Colonic mucosa (tissue), 4 donors: ENCODE results near the gene L3MBTL1. TPM values are rescaled to one million over a fixed set of nuclear protein-coding genes. Genes with fewer than 3 reads are reported as not detected.

Experiments used
- DNase-seq: peaks from one replicate; pipeline ENCODE4 v3.0.0-alpha.2; 2020
- H3K27ac ChIP-seq: fragments of 200-600 bp; one replicate; pipeline ENCODE4 v1.8.0; 2021
- H3K27me3 ChIP-seq: fragments of 200-600 bp; one replicate; pipeline ENCODE4 v1.8.0; 2021
- H3K36me3 ChIP-seq: fragments of 200-600 bp; one replicate; pipeline ENCODE4 v1.8.0; 2021
- H3K4me1 ChIP-seq: fragments of 200-600 bp; one replicate; pipeline ENCODE4 v1.8.0; 2021; ENCODE audit warnings: mild to moderate bottlenecking
- H3K4me3 ChIP-seq: fragments of 200-600 bp; one replicate; pipeline ENCODE4 v1.8.0; 2021
- H3K9ac ChIP-seq, 2 donors: one replicate each; pipeline ENCODE4 v1.7.0; 2013; ENCODE audit warnings: control low read depth in 2 of 2, low read depth in 2 of 2, low read length in 2 of 2
- H3K9me3 ChIP-seq: fragments of 200-600 bp; one replicate; pipeline ENCODE4 v1.8.0; 2021
- intact Hi-C: fragments of 100-400 bp; cut with DNase I; formaldehyde crosslinking; loops from one replicate; pipeline ENCODE4 v1.14.1; 2022
- total RNA-seq, 2 donors: library from RNA; stranded (reverse); fragmentation: NEBNext Ultra II Directional in 1 of 2; extraction: Animal tissue kit (Norgen Biotek cat#: 25700) in 1 of 2; gene quantifications; one replicate each; pipeline ENCODE4 v1.2.1, GENCODE V29; 2021
- TF ChIP-seq, protein P1 (sequence below): fragments of 200-600 bp; IDR thresholded peaks from one replicate; pipeline ENCODE4 v1.8.0; 2022; ENCODE audit warnings: antibody characterized with exemption, mild to moderate bottlenecking
- donor health status: healthy.
- donor health status: DM: no; HTN: no; CAD: no.
- donor health status: DM: no; HTN: no; CAD: no.

The L3MBTL1 gene
- total RNA-seq, 2 donors from 2014 or later = 4.5 to 8.8 TPM

DNA sequence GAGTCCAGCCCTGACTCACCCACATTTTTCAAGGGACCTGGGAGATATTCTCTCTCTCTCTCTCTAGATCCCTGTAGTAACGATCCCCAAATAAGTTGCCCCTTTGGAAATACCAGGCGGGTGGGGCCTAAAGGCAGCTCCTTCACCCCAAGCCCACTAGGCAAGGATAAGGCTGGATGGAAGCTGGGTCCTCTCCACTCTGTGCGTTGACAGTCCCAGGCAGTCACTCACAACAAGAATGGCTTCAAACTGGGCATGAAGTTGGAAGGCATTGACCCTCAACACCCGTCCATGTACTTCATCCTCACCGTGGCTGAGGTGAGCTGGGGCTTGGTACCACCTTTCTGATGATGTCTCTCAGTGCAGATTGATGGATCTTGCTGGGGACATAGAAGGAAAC, 21.6 kb downstream of the L3MBTL1 start:
- H3K27me3 ChIP-seq = no peaks in the 10 kb centered on the region
- H3K9ac ChIP-seq = no peak overlapping the region
- H3K4me3 ChIP-seq = no peak overlapping the region
- no peaks in the 10 kb centered on the region for H3K4me1 ChIP-seq
- no peaks in the 10 kb centered on the region for H3K36me3 ChIP-seq
- TF ChIP-seq, protein P1, sequence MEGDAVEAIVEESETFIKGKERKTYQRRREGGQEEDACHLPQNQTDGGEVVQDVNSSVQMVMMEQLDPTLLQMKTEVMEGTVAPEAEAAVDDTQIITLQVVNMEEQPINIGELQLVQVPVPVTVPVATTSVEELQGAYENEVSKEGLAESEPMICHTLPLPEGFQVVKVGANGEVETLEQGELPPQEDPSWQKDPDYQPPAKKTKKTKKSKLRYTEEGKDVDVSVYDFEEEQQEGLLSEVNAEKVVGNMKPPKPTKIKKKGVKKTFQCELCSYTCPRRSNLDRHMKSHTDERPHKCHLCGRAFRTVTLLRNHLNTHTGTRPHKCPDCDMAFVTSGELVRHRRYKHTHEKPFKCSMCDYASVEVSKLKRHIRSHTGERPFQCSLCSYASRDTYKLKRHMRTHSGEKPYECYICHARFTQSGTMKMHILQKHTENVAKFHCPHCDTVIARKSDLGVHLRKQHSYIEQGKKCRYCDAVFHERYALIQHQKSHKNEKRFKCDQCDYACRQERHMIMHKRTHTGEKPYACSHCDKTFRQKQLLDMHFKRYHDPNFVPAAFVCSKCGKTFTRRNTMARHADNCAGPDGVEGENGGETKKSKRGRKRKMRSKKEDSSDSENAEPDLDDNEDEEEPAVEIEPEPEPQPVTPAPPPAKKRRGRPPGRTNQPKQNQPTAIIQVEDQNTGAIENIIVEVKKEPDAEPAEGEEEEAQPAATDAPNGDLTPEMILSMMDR = no peak
- intact Hi-C loops = no loop called here
- no peaks in the 10 kb centered on the region for H3K9me3 ChIP-seq
- no peak for DNase-seq
- no peak overlapping the region for H3K27ac ChIP-seq

DNA sequence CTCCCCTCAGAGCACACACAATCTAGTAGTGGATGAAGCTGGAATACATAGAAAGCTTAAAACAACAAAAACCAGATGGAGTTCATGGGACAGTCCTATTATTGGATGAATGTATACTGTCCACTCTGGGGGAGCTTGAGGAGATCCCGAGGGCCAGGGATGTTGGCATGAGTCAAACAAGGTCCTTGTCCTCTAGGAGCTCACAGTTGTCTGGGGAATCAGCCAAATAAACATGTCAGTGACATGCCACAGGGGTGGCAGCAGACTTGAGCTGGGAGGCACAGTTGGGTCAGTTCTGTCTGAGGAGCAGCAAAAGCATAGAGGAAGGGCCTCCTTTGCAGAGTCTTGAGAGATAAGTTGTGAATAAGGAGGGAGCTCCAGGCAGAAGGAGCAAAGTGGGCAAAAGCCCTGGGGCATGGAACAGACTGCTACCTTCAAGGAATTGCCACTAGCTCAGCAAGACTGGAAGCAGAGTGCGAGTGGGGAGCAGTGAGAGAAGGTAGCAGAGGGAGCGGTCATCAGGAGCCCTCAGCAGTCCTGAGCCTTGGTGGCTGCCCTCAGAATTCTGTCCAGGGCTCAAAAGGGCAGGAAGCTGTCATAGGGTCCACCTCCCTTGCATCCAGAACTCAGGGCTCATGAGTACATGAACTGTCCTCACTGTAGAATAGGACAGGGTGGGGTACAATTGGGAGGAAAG, 22.1 kb downstream of the L3MBTL1 start:
- DNase-seq = no peak
- Histone ChIP-seq H3K36me3 (no peaks in the 10 kb centered on the region), H3K9me3 (no peaks in the 10 kb centered on the region), H3K4me1 (no peaks in the 10 kb centered on the region), H3K9ac (no peak overlapping the region), H3K27me3 (no peaks in the 10 kb centered on the region), H3K4me3 (no peak overlapping the region), H3K27ac (no peak overlapping the region)
- TF ChIP-seq, protein P1 = no peak
- intact Hi-C loops = no loop called here

DNA sequence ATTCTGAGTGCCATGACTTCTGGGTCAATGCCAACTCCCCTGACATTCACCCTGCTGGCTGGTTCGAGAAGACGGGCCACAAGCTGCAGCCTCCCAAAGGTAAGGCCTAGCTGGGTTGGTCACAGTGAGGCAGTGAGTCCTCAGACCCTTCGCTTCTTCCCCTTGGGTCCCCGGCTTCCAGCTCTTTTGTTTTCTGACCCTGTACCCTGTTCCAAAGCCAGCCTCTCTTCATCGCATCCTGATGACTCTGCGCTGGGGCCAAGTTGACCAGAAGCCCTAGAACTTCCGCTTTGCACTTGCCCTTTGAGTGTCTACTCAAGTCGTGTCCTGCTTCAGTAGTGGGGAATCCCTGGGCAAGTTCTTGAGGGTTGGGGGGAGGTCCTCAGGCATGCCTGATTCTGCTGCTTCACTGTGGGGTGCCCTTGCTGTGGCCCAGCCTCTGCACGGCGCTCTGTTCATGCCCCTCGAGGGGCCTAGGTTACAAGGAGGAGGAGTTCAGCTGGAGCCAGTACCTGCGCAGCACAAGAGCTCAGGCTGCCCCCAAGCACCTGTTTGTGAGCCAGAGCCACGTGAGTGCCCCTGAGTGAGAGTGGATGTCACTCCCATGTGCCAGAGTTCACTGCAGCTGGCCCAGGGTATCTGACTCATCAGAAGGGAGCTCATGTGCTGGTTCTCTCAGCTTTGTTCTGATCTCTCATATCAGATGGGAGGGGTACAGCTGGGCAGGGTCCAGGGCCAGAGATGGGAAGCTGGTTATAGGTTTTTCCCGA, 23.0 kb downstream of the L3MBTL1 start:
- Histone ChIP-seq H3K9ac (no peak overlapping the region), H3K4me3 (no peak overlapping the region), H3K9me3 (no peaks in the 10 kb centered on the region), H3K27me3 (no peaks in the 10 kb centered on the region), H3K4me1 (no peaks in the 10 kb centered on the region), H3K27ac (no peak overlapping the region), H3K36me3 (no peaks in the 10 kb centered on the region)
- intact Hi-C loops = no loop called here
- DNase-seq = no peak
- TF ChIP-seq, protein P1 = no peak

DNA sequence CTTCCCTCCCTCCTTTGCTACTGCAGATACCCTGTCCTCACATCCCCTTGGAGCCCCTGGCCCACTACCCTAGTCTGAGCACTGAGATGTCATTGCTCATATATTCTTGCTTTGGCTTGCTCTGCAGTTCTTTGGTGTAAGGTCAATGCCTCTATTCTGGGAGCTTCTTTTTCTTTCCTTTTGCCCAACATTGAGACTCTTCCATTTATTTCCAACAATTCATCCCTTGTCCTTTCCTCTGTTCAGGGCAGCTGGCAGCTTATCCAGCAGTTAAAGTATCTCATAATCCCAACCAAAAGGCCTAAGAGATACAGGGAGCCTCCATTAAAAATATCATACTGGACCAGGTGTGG, 23.6 kb downstream of the L3MBTL1 start:
- H3K27ac ChIP-seq = no peak overlapping the region
- H3K9me3 ChIP-seq = no peaks in the 10 kb centered on the region
- H3K27me3 ChIP-seq = no peaks in the 10 kb centered on the region
- H3K36me3 ChIP-seq = no peaks in the 10 kb centered on the region
- H3K4me1 ChIP-seq = no peaks in the 10 kb centered on the region
- H3K4me3 ChIP-seq = no peak overlapping the region
- intact Hi-C loops = no loop called here
- TF ChIP-seq, protein P1 = no peak
- H3K9ac ChIP-seq = no peak overlapping the region
- DNase-seq = no peak

DNA sequence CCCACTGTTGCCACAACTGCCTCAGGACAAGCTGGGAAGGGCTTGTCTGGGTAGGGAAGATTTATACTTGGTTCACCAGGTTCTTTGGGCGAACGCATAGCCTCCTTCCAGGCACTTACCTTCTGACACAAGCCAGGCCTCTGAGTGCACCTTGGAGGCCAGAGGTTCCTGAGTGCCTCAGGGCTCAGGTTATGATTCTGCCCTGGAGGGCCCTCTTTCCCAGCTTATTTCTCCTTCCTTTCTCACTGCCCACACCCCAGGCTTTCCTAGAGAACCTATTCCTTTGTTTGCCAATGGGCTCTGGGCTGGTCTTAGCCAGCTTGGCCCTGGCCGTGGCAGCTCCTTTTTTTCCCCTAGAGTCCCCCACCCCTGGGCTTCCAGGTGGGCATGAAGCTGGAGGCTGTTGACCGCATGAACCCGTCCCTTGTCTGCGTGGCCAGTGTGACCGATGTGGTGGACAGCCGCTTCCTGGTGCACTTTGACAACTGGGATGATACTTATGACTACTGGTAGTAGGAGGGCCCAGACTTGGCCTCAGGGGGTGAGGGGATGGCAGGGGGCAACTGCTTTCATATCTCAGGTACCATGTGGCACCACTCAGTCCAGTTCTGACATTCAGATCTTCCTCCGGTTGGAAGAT, 25.0 kb downstream of the L3MBTL1 start:
- no peak for DNase-seq
- Histone ChIP-seq H3K9me3 (no peaks in the 10 kb centered on the region), H3K27me3 (no peaks in the 10 kb centered on the region), H3K36me3 (no peaks in the 10 kb centered on the region), H3K9ac (no peak overlapping the region), H3K4me1 (no peaks in the 10 kb centered on the region), H3K27ac (no peak overlapping the region), H3K4me3 (no peak overlapping the region)
- TF ChIP-seq, protein P1 = no peak
- intact Hi-C loops = no loop called here
